Esophagus squamous epithelium (tissue), 4 donors: Measurements from ENCODE around the gene CLSTN2.

Experiments
- CTCF ChIP-seq, 6 experiments: fragments of 450-650 bp in 4 of 6; fragments of 200-600 bp in 2 of 6; sonication (generic) in 2 of 6; IDR thresholded peaks; one replicate each; pipeline ENCODE4 v1.5.1; 2016 to 2019; ENCODE audit warnings: antibody characterized with exemption in 6 of 6, mild to moderate bottlenecking in 4 of 6, moderate library complexity in 4 of 6
- POLR2A ChIP-seq, 4 donors: fragments of 450-650 bp; IDR thresholded peaks; one replicate each; pipeline ENCODE4 v1.6.1; 2017; ENCODE audit warnings: antibody characterized with exemption in 4 of 4, mild to moderate bottlenecking in 4 of 4, moderate library complexity in 3 of 4

- no peak for TF ChIP-seq CTCF (IDR thresholded peaks at IDR 0.05)
- TF ChIP-seq POLR2A (IDR thresholded peaks at IDR 0.05): no peak
Observed at GRCh38 chr3:140603766-140604165, 668.8 kb downstream of the CLSTN2 start.
